A549 (cell line): Measurements from ENCODE around the gene POU4F2. TPM values are rescaled to one million over a fixed set of nuclear protein-coding genes. Genes with fewer than 3 reads are reported as not detected.

Source experiments
- ATAC-seq, 2 experiments: fragments of 200-7000 bp in 1 of 2; fragments of >200 bp in 1 of 2; cut with Nextera tagmentation in 1 of 2; cut with Tn5 transposase in 1 of 2; 3 replicates each; pipeline versions ENCODE4 v1.8.0 to v1.9.1; 2018 to 2020; ENCODE audit warnings: mild to moderate bottlenecking in 1 of 2, moderate library complexity in 1 of 2
- CTCF ChIA-PET: fragments of 300-600 bp; sonication (Branson Sonifier 250); formaldehyde crosslinking; extraction: SDS; loops from one replicate; lab custom pipeline; 2021; ENCODE audit warnings: antibody characterized with exemption, inconsistent platforms; lab: Yijun Ruan, JAX
- POLR2A ChIA-PET: fragments of 350-600 bp; formaldehyde crosslinking; extraction: SDS; loops from one replicate; lab custom pipeline; 2021; ENCODE audit warnings: antibody characterized with exemption, inconsistent platforms; lab: Yijun Ruan, JAX
- DNase-seq, 2 experiments: peaks; one replicate each; pipeline versions ENCODE4 v3.0.0 to v3.0.0-alpha.2; 2011 to 2016; ENCODE audit warnings: low read depth in 1 of 2, low spot score in 1 of 2
- FAIRE-seq: peaks from 2 replicates; lab custom pipeline; 2011; peaks lifted over from hg19 to GRCh38; lab: Jason Lieb, UNC
- H3K27ac ChIP-seq, 2 experiments: fragments of >200 bp; sonication (Bioruptor Twin); formaldehyde crosslinking; 3 replicates each; pipeline ENCODE4 v1.5.1; 2016 to 2017
- H3K4me1 ChIP-seq: fragments of >200 bp; sonication (Bioruptor Twin); formaldehyde crosslinking; 3 replicates; pipeline ENCODE4 v1.6.1; 2016
- H3K4me2 ChIP-seq: fragments of >200 bp; sonication (Bioruptor Twin); formaldehyde crosslinking; 3 replicates; pipeline ENCODE4 v1.6.1; 2016
- H3K4me3 ChIP-seq: fragments of >200 bp; sonication (Bioruptor Twin); formaldehyde crosslinking; 3 replicates; pipeline ENCODE4 v1.5.1; 2016
- H3K9me3 ChIP-seq: fragments of >200 bp; sonication (Bioruptor Twin); formaldehyde crosslinking; 3 replicates; pipeline ENCODE4 v1.6.1; 2016
- BHLHE40 ChIP-seq: IDR thresholded peaks from 2 replicates; pipeline ENCODE4 v1.6.1; 2012; ENCODE audit warnings: low read depth, low read length, inconsistent platforms
- CBX2 ChIP-seq: fragments of 200-600 bp; sonication (generic); IDR thresholded peaks from 2 replicates; pipeline ENCODE4 v1.6.1; 2016; ENCODE audit warnings: low read depth, mild to moderate bottlenecking, borderline replicate concordance
- CHD2 ChIP-seq: fragments of 150-350 bp; IDR thresholded peaks from 2 replicates; pipeline ENCODE4 v1.6.1; 2014; ENCODE audit warnings: low read length; ENCODE audit not compliant: partially characterized antibody
- CHD4 ChIP-seq: fragments of 200-600 bp; sonication (generic); IDR thresholded peaks from 2 replicates; pipeline ENCODE4 v1.6.1; 2016; ENCODE audit warnings: antibody characterized with exemption, mild to moderate bottlenecking, borderline replicate concordance
- ELK1 ChIP-seq: fragments of 150-350 bp; IDR thresholded peaks from 2 replicates; pipeline ENCODE4 v1.6.1; 2014; ENCODE audit warnings: low read depth, mild to moderate bottlenecking, low read length
- ESRRA ChIP-seq: fragments of 150-350 bp; IDR thresholded peaks from 2 replicates; pipeline ENCODE4 v1.6.1; 2014; ENCODE audit warnings: mild to moderate bottlenecking, low read length, borderline replicate concordance
- FOXS1 ChIP-seq: fragments of 250-450 bp; sonication (Bioruptor Pico); IDR thresholded peaks from 2 replicates; pipeline ENCODE4 v1.5.0; 2020; ENCODE audit warnings: mild to moderate bottlenecking, moderate library complexity
- HDAC2 ChIP-seq: fragments of 200-600 bp; sonication (generic); IDR thresholded peaks from 2 replicates; pipeline ENCODE4 v1.6.1; 2016
- HES2 ChIP-seq: fragments of >200 bp; sonication (Bioruptor Twin); formaldehyde crosslinking; IDR thresholded peaks from 2 replicates; pipeline ENCODE4 v1.6.1; 2016
- HEYL ChIP-seq: fragments of 250-450 bp; sonication (Bioruptor Pico); IDR thresholded peaks from 2 replicates; pipeline ENCODE4 v1.8.0; 2021; ENCODE audit warnings: mild to moderate bottlenecking, moderate library complexity
- HOXA7 ChIP-seq: fragments of 250-450 bp; sonication (Bioruptor Pico); IDR thresholded peaks from 2 replicates; pipeline ENCODE4 v1.5.0; 2020; ENCODE audit warnings: mild to moderate bottlenecking, moderate library complexity
- HOXB13 ChIP-seq: fragments of 250-450 bp; sonication (Bioruptor Pico); IDR thresholded peaks from 2 replicates; pipeline ENCODE4 v1.5.0; 2020; ENCODE audit warnings: low read depth, mild to moderate bottlenecking, moderate library complexity
- HOXB5 ChIP-seq: fragments of 250-450 bp; sonication (Bioruptor Pico); IDR thresholded peaks from 2 replicates; pipeline ENCODE4 v1.5.0; 2020; ENCODE audit warnings: mild to moderate bottlenecking, moderate library complexity
- MAX ChIP-seq: IDR thresholded peaks from 2 replicates; pipeline ENCODE4 v1.6.1; 2012
- NPAS2 ChIP-seq: fragments of 250-450 bp; sonication (Bioruptor Pico); IDR thresholded peaks from 2 replicates; pipeline ENCODE4 v1.8.0; 2022; ENCODE audit warnings: mild to moderate bottlenecking, moderate library complexity, borderline replicate concordance
- PHF8 ChIP-seq: fragments of 200-600 bp; sonication (generic); IDR thresholded peaks from 2 replicates; pipeline ENCODE4 v1.6.1; 2016; ENCODE audit warnings: low read depth, mild to moderate bottlenecking, antibody characterized with exemption, moderate library complexity, borderline replicate concordance
- POLR2A ChIP-seq: IDR thresholded peaks from 2 replicates; pipeline ENCODE4 v1.6.1; 2012; ENCODE audit warnings: mild to moderate bottlenecking, low read length
- POLR2AphosphoS2 ChIP-seq: conservative IDR thresholded peaks from 2 replicates; pipeline ENCODE4 v1.6.1; 2012; ENCODE audit warnings: low read length, improper control_type of control experiment, inconsistent platforms
- RAD21 ChIP-seq, 2 experiments: fragments of >200 bp in 1 of 2; sonication (Bioruptor Twin) in 1 of 2; formaldehyde crosslinking in 1 of 2; IDR thresholded peaks in 1 of 2; conservative IDR thresholded peaks in 1 of 2; 2 replicates in 1 of 2; 3 replicates in 1 of 2; pipeline ENCODE4 v1.6.1; 2012 to 2018; ENCODE audit warnings: inconsistent platforms in 1 of 2
- RARB ChIP-seq: fragments of 250-450 bp; sonication (Bioruptor Pico); IDR thresholded peaks from 2 replicates; pipeline ENCODE4 v1.8.0; 2021; ENCODE audit warnings: mild to moderate bottlenecking, moderate library complexity
- REST ChIP-seq: fragments of 200-600 bp; sonication (generic); IDR thresholded peaks from 2 replicates; pipeline ENCODE4 v1.6.1; 2016; ENCODE audit warnings: antibody characterized with exemption, mild to moderate bottlenecking, moderate library complexity
- RNF2 ChIP-seq: fragments of 200-600 bp; sonication (generic); IDR thresholded peaks from 2 replicates; pipeline ENCODE4 v1.6.1; 2016; ENCODE audit warnings: low read depth, mild to moderate bottlenecking, antibody characterized with exemption, moderate library complexity, borderline replicate concordance
- SMC3 ChIP-seq: fragments of >200 bp; sonication (Bioruptor Twin); formaldehyde crosslinking; IDR thresholded peaks from 3 replicates; pipeline ENCODE4 v1.6.1; 2018; ENCODE audit warnings: inconsistent platforms
- SREBF2 ChIP-seq: fragments of 450-650 bp; IDR thresholded peaks from 2 replicates; pipeline ENCODE4 v1.6.1; 2014; ENCODE audit warnings: mild to moderate bottlenecking, moderate library complexity
- TFCP2L1 ChIP-seq: fragments of 250-450 bp; sonication (Bioruptor Pico); IDR thresholded peaks from 2 replicates; pipeline ENCODE4 v1.5.0; 2021; ENCODE audit warnings: mild to moderate bottlenecking
- ZC3H11A ChIP-seq: fragments of 450-650 bp; IDR thresholded peaks from 2 replicates; pipeline ENCODE4 v1.6.1; 2014; ENCODE audit warnings: antibody characterized with exemption, mild to moderate bottlenecking
- ZFP36 ChIP-seq: fragments of 450-650 bp; IDR thresholded peaks from 2 replicates; pipeline ENCODE4 v1.6.1; 2014; ENCODE audit warnings: borderline replicate concordance; ENCODE audit not compliant: partially characterized antibody
- WGBS: methylation state at CpG from one replicate; pipeline ENCODE4 v1.1.6; 2017; ENCODE audit errors: missing lambda C conversion rate; 5-methylcytosine and 5-hydroxymethylcytosine counted together
- polyA plus RNA-seq, 4 experiments: library from polyadenylated mRNA; depleted of rRNA in 3 of 4; stranded (reverse); fragments of >200 nt; fragmentation: RNase III in 1 of 4; extraction: RNeasy Plus Mini Kit Qiagen cat#74134 plus additional on column Dnase treatment in 1 of 4; gene quantifications; 2 replicates in 3 of 4; 3 replicates in 1 of 4; pipeline ENCODE4 v1.2.3, GENCODE V29; 2011 to 2017
- TF ChIP-seq, protein P1 (sequence below): IDR thresholded peaks from 2 replicates; pipeline ENCODE4 v1.6.1; 2012

Gene POU4F2
- polyA plus RNA-seq, 2 of the 4 experiments (the other 2 are of a cell fraction): not detected

GRCh38 chr4:146648461-146648783, 9.7 kb downstream of the POU4F2 start:
- H3K4me2 ChIP-seq: no peak overlapping the region
- WGBS: 59% methylated on average over 14 of the region's 16 CpGs
- H3K4me3 ChIP-seq: no peak overlapping the region
- H3K9me3 ChIP-seq: no peaks in the 10 kb centered on the region
- ChIA-PET POLR2A (no interaction called here), CTCF (no interaction called here)
- DNase-seq (no peak), ATAC-seq (no peak), FAIRE-seq (no peak)
- no peaks in the 10 kb centered on the region for H3K4me1 ChIP-seq
- no peak overlapping the region for H3K27ac ChIP-seq
- TF ChIP-seq CBX2: no peak
- no peak for TF ChIP-seq SREBF2
- no peak for TF ChIP-seq MAX
- no peak for TF ChIP-seq HOXB13 (CRISPR knock-in tag)
- TF ChIP-seq PHF8: no peak
- no peak for TF ChIP-seq HOXB5 (CRISPR knock-in tag)
- no peak for TF ChIP-seq BHLHE40
- TF ChIP-seq RNF2: no peak
- TF ChIP-seq HDAC2: no peak
- no peak for TF ChIP-seq FOXS1 (CRISPR knock-in tag)
- no peak for TF ChIP-seq ESRRA
- TF ChIP-seq TFCP2L1 (CRISPR knock-in tag): no peak
- TF ChIP-seq RAD21 (conservative IDR thresholded peaks at IDR 0.05 in 1 of 2, IDR thresholded peaks at IDR 0.05 in 1 of 2): no peak
- TF ChIP-seq, all 56 proteins: peak for 0

DNA sequence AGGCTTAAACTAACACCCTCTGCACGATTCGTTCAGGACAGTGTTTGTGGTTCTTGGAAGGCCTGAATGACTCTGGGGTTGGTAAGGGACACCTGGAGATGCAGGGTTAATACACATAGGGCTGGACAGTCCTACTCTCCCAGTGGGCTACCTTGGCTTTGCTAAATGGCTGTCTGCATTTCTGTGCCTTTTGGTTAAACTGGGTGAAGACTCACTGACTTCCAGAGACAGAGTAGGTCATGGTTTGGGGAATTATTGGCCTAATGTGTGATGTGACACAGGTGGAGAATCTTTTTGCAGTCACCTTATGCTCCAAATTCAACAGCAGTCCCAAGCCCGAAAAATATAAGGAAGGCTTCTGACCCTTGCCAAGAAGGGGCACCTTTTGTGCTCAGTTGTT, 10.5 kb downstream of the POU4F2 start:
- Histone ChIP-seq H3K4me3 (no peak overlapping the region), H3K9me3 (no peaks in the 10 kb centered on the region), H3K27ac (no peak overlapping the region), H3K4me2 (no peak overlapping the region), H3K4me1 (no peaks in the 10 kb centered on the region)
- no peak for FAIRE-seq
- DNase-seq: no peak
- TF ChIP-seq RARB (CRISPR knock-in tag) (no peak), SREBF2 (no peak), PHF8 (no peak), NPAS2 (CRISPR knock-in tag) (no peak), ESRRA (no peak), POLR2A (no peak), RNF2 (no peak), ELK1 (no peak), HOXB13 (CRISPR knock-in tag) (no peak)
- TF ChIP-seq, protein P1, sequence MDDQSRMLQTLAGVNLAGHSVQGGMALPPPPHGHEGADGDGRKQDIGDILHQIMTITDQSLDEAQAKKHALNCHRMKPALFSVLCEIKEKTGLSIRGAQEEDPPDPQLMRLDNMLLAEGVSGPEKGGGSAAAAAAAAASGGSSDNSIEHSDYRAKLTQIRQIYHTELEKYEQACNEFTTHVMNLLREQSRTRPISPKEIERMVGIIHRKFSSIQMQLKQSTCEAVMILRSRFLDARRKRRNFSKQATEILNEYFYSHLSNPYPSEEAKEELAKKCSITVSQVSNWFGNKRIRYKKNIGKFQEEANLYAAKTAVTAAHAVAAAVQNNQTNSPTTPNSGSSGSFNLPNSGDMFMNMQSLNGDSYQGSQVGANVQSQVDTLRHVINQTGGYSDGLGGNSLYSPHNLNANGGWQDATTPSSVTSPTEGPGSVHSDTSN: no peak
- ChIA-PET POLR2A (no interaction called here), CTCF (no interaction called here)
- 0% methylated on average over 3 of the region's 3 CpGs for WGBS
- no peak for ATAC-seq

DNA sequence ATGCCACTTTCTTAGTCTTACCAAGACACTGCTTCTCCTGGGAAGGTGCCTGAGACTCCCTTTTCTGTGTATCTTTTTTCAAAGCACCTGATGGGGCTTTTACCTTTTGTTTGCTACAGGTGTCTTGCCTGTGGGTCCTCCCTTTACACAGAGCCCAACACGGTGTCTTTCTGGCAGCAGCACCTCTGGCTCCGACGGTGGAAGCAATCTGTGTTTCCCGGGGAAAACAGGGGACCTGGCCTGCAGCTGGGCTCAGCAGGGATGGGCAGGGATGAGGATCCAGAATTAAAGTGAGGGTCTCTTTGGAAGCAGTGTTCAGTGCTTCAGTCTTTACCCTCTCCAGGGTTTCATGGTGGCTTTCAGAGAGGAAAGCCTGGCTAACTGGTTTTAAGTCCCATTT, 11.3 kb downstream of the POU4F2 start:
- no peak for ATAC-seq
- no peak for TF ChIP-seq REST
- no peak for TF ChIP-seq HES2
- no peak for TF ChIP-seq CHD4
- no peak for TF ChIP-seq POLR2AphosphoS2
- TF ChIP-seq HEYL (CRISPR knock-in tag): no peak
- TF ChIP-seq ZC3H11A: no peak
- TF ChIP-seq RNF2: no peak
- TF ChIP-seq CBX2: no peak
- no peak for TF ChIP-seq SMC3
- TF ChIP-seq CHD2: no peak
- no peak for TF ChIP-seq HOXB5 (CRISPR knock-in tag)
- TF ChIP-seq, protein P1: no peak
- no peak for TF ChIP-seq ZFP36
- no peak for TF ChIP-seq HOXA7 (CRISPR knock-in tag)

More for the DNA sequence above, 11.3 kb downstream of the POU4F2 start:
- no CpG with 5 or more reads among the region's 4 CpGs for WGBS
- H3K4me3 ChIP-seq: no peak overlapping the region
- no peak overlapping the region for H3K4me2 ChIP-seq
- CTCF ChIA-PET: no interaction called here
- DNase-seq (no peak), FAIRE-seq (no peak)
- POLR2A ChIA-PET: no interaction called here
- no peaks in the 10 kb centered on the region for H3K9me3 ChIP-seq
- H3K27ac ChIP-seq: no peak overlapping the region
- no peaks in the 10 kb centered on the region for H3K4me1 ChIP-seq
